Measurements from ENCODE around the gene GJD2.

Gene GJD2

DNA sequence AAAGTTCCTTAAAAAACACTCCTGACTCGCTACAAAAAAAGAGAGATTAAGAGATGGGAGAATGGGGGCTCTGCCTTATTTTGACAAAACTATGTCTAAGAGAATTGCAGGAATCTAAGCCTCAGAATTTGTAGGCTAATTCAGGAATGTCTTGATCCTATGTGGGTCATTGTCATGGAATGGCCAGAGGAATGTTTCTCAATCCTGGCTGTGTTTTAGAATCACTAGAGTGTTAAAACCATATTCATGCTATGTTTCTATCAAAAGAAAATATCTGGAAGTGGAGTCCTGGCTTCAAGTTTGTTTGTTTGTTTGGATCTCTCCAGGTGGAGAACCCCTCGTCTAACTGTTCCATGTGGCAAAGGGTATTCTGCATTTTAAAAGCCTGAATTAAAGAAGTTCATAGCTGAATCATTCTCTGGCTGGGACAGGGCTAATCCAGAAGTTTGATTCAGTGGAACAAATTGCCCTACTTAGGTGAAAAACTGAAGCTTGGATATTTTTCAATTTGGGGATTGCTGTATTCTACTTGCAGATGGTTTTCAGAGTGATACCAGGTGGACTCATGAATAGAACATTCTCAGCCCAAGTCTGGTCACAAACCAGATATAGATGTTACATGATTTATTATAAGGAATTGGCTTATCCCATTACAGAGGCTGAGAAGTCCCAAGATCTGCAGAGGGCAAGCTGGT lies 28.2 kb downstream of the GJD2 start:
- no peak for DNase-seq (ENCODE audit: low read depth in 4 of 4, low spot score in 1 of 4)

DNA sequence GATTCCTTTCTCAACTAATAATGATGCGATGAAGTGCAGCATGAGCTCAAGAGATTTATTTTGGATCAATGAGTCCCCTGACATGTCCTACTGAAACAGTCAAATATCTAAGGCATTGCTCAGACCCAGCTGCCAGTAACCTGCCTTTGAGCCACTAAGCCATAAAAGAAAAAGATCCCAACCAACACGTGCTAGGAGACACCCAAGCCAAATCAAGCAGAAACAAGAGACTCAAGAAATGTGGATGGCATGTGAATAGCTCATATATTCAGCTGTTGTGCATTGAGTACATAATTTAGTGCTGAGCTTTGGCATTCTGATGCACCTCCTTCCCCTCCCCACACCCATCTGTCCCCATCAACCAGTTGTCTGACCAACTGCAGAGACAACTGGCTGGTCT lies 29.2 kb downstream of the GJD2 start:
- DNase-seq (ENCODE audit: low read depth in 4 of 4, low spot score in 1 of 4) = no peak

- no peak for DNase-seq (ENCODE audit: low read depth in 4 of 4, low spot score in 1 of 4)
Measured at GRCh38 chr15:34724481-34724880, 30.3 kb downstream of the GJD2 start.

DNA sequence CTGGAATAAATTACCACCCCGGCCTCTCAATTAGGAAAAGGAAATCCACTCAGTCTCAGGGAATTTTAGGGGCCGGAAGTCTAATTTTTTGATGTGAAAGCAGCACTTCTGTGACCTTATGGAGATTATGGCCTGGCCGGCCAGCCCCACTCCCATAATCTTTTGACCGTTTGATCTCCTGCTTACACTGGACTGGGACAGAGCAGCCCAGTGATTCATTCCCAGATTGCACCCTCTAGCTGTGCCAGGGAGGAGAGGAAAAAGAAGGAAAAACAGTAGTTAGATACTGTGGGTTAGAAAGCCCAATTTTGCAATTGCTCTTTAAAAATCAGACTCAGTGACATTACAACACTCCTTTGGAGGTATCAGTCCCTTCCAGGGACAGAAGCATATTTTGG lies 32.4 kb downstream of the GJD2 start:
- no peak for DNase-seq (ENCODE audit: low read depth in 4 of 4, low spot score in 1 of 4)

DNA sequence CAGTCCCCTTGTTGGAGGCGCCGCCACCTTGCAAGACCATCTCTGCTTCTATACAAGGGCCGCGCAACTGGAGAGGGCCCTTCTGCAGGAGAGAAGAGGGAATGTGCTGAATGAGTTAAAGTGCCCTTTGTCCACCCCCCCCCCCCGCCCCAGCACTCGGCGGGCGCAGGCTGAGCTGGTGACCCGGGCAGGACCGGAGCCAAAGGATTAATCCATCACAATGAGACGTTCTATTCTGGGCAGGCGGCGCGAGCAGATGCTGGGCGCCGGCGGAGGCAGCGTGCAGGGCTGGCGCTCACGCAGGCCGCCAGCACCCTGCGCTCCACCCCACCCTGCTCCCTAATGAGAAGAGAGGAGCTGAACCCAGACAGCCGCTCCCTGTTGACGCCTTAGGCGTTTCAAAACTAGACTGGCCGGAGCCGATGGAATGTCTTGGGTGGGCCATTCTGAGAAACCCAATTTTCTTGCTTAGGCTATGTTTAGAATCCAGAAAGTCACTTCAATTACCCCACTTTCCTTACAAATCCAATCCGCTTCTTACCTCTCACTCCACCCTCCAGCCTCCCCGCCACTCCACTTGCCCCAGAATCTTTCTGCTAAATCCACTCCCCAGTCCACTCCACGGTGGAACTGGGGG lies 32.9 kb downstream of the GJD2 start:
- DNase-seq (ENCODE audit: low read depth in 4 of 4, low spot score in 1 of 4) = no peak

DNA sequence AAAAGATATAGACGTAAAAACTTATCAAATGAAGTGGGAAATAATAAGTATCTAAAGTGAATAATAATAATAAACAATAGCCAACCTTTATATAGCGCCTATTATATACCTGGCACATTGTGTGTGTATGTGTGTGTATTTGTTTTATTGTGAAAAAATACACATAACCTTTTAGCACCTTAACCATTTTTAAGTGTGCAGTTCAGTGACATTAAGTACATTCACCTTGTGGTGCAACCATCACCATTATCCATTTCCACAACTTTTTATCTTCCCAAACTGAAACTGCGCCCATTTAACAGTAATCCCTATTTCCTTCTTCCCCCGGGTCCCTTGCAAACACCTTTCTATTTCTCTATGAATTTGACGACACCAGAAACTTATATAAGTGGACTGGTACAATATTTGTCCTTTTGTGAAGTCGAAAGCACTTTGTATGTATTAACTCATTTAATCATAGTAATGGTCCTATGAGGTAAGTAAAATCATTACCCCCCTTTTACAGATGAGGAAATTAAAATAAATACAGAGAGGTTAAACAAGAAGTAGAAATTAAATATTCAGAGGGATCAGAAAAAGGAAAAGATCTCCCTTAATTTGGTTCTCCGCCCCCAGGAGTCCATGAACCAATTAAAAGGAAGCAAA lies 33.5 kb downstream of the GJD2 start:
- no peak for DNase-seq (ENCODE audit: low read depth in 4 of 4, low spot score in 1 of 4)

DNA sequence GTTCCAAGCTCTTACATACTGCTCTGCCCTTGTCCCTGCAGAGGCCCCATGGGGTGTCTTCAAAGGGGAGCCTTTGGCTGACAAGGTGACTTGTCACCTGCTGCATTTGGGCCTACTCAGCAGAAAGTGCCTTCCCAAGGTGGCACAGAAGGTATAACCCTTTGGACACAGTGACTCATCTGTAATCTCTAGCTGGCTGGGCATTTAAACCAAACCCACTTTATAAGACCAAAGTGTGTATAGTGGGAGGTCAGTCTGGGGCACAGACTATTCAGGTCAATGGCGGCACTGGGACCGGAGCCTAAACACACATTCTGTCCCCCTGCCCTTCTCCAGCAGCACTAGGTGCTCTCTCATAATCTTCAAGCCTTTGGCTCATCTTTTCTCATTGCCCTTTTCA lies 35.1 kb downstream of the GJD2 start:
- no peak for DNase-seq (ENCODE audit: low read depth in 4 of 4, low spot score in 1 of 4)

DNA sequence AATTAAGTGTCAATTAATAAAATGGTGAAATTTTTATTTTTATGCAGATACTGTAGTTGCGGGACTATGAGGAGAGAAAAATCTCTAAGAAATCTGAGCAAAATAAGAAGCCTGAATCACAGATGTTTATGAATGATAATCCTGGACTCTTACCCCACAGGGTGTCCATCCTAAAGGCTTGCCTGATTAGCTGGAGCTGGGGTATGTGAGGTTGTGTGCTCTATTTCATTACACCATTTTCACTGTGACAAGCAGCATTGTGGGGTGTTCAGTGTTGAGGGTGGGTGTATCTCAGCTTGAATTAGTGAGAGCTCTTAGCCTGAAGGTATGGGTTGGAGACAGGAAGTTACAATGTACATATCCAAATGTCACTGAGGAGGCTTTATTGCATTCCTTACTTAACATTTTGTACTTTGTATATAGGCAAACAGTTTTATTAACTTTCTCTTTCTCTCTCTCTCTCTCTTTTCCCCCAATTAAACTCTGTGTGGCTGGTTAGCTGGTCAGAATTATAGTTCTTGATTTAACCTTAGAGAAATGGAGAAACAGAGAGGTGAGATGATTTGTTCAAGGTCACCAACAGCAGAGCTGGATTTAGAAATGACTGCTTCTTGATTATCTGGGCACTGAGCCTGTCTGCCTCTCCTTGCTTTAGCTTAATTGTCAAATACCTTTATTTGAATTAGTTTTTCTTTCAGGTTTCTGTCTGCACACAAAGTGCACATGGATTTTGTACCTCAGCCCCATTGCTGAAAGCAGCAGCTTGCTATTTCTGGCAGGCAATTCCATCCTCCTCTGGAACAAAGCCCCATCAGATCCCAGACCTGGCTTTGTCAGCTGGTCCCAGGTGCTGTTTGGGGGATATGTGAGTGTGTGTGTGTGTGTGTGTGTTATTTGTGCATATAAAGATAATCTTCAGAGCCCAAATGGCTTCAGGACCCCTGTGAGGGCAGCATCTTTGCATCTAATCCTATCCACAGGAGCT lies 35.8 kb downstream of the GJD2 start:
- DNase-seq (ENCODE audit: low read depth in 4 of 4, low spot score in 1 of 4) = no peak

DNA sequence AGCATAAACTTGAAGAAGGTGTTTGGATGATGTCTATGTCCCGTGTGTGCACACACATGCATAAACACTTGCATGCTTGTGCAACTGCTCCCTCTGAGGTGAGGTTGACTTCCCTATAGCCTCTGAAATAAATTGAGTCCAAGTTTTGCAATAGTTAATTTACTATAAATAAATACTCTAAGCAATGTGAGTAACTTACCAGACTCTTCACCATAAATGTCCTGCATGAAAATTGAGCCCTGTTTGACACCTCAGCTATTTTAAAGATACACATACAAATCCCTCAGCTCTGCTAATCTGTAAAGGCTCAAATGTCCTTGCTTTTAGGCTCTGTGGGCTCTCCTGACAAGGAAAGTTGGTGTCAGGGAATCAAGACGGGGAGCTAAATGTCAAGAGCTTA lies 37.1 kb downstream of the GJD2 start:
- DNase-seq (ENCODE audit: low read depth in 4 of 4, low spot score in 1 of 4) = no peak

GRCh38 chr15:34716111-34716510 lies 38.7 kb downstream of the GJD2 start:
- DNase-seq (ENCODE audit: low read depth in 4 of 4, low spot score in 1 of 4) = no peak

DNA sequence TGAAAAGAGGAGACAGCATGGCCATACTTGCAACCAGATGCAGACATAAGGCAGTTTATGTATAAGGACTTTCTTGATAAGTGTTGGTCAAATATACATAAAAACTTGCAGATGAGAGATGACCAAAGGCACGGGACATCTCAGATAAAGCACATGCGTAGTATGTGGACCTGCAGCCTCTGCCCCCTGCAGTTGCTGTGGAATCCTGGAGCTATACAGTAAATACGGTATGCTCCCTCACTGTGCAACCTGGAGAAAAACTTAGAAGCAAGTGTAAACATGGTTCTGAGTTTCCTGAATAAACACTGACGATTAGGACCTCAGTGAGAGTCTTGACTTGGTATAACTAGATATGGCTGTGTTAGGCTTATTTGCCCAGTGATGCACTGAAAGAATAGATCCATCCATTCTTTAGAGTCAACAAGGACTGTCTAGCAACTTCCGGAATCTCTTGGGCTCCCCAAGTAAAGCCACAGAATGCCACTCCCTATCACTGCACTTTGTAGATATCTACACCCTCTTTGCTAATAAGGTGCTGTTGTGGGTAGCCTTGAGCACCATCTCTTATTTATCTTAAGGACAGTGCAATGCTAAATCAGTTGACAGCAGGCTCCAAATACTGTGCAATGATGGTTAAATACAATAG lies 40.2 kb downstream of the GJD2 start:
- no peak for DNase-seq (ENCODE audit: low read depth in 4 of 4, low spot score in 1 of 4)

- no peak for DNase-seq (ENCODE audit: low read depth in 4 of 4, low spot score in 1 of 4)
Measured at GRCh38 chr15:34713635-34714034, 41.2 kb downstream of the GJD2 start.

DNA sequence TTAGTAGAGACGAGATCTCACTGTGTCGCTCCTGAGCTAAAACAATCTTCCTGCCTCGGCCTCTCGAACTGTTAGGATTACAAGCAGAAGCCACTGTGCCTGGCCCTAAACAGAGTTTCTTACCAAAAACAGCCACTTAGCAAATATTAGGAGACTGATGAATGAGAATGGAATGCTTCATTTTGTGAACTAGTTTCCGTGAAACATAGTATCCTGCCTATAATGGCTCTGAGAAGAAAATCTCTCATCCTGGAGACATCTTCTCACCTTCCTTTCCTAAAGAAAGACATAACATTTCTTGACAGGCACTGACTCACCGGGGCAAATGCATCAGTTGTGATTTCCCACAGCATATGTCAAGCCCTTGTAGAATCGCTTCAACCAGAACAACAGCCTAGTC lies 44.9 kb downstream of the GJD2 start:
- no peak for DNase-seq (ENCODE audit: low read depth in 4 of 4, low spot score in 1 of 4)

- no peak for DNase-seq (ENCODE audit: low read depth in 4 of 4, low spot score in 1 of 4)
Measured at GRCh38 chr15:34708422-34708821, 46.4 kb downstream of the GJD2 start.

DNA sequence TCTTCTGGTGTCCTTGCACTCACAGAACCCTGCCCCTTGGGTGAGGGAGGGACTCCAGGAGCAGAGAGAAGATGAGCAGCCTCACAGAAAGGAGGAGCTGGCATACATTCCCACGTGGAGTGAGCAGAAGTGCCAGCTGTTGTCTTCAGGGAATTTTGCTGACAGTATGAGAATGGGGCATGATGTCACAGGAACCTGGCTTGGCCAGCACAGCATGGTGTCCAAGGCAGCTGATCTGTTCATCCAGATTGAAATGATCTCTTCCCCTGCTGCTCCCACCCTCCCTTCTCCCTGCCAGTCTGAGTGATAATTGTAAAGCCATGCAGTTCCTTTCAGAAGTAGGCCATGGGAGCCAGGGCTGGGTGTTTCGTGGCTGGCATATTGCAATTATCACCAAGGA lies 53.3 kb downstream of the GJD2 start:
- DNase-seq (ENCODE audit: low read depth in 4 of 4, low spot score in 1 of 4) = no peak
